HG02970 (cell line): ENCODE data around the gene GDNF.
"Not testable (repeated sequence)": the region's sequence is repeated elsewhere in the genome, so short reads cannot be mapped to it uniquely, and the experiment has no call there.

Experiments used
- ATAC-seq: cut with Tn5 transposase; IDR thresholded peaks from one replicate; pipeline ENCODE4 v1.9.1; 2021; ENCODE audit warnings: mild to moderate bottlenecking, moderate library complexity, moderate number of reproducible peaks; ENCODE audit not compliant: unreplicated experiment, low FRiP score

GDNF gene, protein sequence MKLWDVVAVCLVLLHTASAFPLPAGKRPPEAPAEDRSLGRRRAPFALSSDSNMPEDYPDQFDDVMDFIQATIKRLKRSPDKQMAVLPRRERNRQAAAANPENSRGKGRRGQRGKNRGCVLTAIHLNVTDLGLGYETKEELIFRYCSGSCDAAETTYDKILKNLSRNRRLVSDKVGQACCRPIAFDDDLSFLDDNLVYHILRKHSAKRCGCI

GRCh38 chr5:37839407-37840052, at the start of gene GDNF:
Gene GDNF (minus strand): TSS chr5:37840041. CDS start chr5:37834796, 5,245 bp downstream.
- ATAC-seq = no peak

DNA sequence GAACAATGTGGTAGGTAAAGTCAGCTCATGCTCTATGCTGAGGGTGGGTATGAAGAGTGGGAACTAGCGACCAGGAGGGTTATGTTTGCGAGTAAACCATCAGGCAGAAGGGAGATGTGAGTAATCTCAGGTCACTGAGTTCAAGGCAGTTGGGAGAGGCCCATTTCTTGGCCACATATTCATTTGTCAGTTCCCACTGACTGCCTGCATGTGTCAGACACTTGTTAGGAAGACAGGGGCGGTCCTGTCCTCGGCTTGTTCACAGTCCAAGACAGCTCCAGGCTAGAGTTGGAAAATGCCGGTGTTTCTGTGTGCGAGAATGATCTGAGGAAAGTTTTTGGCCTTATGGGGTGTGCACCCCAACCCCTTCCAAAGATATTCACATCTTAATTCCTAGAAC, 48.6 kb upstream of the GDNF start:
- ATAC-seq = no peak

DNA sequence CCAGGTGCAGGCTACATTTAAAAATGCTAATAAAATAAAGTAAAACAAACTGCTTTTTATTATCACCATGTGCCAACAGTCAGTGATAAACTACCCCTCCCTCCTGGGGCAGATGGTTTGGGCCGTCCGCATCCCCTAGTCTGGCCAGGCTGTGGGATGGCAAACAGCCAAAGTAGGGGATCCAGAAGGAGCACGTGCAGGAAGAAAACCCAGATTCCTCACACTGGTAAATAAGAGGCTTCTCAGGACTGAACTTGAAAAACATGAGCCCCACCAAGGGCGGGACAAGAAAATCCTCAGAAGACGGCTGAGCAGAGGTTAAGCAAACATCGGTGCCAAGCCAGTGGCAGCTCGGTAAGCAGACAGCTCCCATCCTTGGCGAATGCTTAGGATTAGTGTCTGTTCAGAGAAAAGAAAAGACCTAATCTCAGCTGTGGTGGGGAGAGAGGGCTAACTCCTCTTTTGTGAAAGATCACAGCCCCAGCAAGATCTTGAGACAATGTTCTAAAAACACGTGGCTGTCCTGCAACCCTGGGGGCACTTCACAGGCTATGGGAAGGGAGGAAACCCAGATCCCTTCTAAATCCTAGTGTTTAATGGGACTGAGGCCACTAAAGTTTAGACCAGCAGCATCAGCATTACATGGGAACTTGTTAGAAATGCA, 46.5 kb upstream of the GDNF start:
- no peak for ATAC-seq

DNA sequence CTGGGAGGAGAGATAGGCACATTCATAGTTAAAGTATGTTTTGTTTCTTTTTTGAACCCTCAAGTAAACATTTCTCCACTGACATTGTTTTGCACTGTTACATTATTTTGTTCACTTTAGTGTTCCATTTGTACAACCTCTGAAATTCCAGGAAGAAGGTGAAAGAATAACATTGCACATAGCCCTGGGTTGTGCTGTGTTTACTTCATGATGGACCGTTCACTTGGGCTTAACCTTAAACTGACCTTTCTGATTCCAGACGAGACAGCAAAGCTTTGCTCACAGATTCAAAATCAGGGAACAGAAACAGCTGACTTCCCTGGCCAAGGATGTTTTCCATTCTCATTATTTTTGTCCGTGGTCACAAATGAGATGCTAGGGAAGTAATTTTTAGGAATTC, 42.8 kb upstream of the GDNF start:
- no peak for ATAC-seq

DNA sequence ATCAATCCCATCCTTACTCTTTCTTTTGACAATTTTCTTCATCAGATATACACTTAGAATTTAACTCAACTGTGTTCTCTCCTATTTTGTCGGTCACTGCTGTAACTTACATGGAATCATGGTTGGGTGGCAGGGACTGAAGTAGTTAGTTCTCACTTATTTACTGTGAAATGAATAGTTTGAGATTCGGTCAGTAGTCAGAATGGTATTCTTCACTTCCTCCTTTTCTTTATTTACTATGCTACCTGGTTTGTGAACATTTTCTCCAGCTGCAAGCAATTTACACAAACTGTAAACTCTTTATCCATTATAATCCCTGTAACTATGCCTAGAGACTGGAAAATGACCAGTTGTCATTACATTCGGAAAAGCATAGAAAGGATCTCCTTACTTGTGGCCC, 41.5 kb upstream of the GDNF start:
- ATAC-seq = no peak

DNA sequence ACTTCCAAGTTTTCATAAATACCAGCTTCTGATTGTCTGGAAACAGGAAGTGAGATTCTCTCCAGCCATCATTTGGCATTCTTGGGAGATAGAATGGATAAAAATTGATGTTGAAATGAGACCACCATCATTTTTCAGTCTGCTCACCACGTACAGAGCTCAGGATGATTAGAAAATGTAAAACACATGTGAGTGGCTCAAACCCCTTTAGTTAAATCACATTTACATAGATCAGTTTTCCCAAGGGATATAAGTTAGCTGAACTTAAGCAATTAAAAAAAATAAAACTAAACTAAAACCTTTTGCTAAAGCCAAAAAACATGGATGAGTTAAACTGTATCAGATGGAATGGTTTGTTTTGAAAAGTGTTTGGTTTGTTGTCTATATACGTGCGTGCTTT, 37.1 kb upstream of the GDNF start:
- no peak for ATAC-seq

DNA sequence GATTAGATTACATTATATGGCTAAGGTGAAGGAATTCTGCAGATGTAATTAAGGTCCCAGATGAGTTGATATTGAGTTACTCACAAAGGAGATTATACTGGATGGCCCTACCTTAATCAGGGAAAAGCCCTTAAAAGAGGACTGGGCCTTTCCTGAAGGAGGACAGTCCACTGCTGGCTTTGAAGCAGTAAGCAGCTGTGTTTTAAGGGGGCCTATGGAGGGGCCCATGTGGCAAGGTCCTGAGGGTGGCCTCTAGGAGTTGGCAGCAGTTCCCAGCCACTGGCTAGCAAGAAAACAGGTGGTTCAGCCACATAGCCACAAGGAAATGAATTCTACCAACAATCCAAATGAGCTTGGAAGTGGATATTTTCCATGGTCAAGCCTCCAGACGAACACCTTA, 36.4 kb upstream of the GDNF start:
- no peak for ATAC-seq

DNA sequence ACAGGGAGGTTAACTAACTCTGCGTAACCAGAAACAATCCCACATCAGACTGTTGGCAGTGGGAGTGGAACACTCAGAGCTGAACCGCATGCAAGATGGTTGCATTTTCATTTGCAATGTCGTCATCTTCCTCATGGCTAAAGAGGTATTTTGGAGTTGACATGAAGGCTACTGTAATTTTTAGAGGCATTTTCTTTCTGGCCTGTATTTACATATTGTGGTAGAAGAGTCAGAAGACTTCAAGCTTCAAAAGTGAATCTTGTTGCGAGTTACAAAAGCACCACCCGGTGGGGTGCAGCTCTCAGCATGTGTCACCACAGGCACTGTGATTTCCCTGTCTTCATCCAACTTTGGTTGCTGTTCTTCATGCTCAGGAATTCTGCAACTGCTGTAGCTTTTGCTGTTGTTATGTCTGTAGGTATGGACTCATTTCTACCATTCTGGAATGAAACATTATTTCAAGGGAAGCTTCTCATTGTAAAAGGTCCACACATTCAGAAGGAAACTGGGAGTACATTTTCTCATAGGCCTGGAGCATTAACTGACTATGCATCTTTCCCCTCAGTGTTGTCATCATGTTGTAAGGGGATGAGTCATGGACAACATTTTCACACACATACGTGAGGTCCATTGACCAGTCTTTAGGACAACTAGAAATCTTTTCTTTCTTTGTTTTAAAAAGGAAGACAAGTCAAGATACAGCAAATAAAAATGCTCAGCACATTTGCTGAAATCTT, 35.4 kb upstream of the GDNF start:
- no peak for ATAC-seq

DNA sequence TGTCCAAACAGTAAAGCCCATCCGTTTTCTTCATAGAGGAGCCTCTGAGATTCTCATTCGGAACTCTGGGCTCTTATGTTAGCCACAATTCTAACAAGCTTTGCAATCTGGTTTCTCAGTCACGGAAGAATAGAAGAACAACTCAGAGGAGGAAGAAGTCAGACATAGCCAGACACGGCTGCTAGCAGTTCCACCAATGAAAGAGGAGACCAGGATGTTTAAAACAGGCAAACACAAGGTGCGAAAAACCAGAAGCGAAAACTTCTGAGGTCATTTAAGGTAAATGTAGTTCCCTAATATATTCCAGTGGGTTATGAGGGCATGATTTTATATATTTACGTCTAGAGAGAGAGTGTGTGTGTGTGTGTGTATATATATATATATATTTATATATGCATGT, 34.1 kb upstream of the GDNF start:
- no peak for ATAC-seq

GRCh38 chr5:37871023-37871815, 31.4 kb upstream of the GDNF start:
- no peak for ATAC-seq

DNA sequence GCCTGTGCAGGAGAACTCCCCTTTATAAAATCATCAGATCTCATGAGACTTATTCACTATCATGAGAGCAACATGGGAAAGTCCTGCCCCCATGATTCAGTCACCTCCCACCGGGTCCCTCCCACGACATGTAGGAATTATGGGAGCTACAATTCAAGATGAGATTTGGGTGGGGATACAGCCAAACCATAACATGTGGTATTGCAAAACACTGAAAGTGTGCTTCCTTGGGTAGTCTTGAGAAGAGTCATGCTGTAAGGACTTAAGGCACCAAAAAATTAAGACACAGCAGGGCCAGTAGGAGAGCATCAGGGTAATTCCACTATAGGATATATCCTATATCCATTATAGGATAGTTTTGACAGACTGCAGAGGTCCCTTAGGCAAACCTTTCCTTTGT, 29.4 kb upstream of the GDNF start:
- no peak for ATAC-seq

- no peak for ATAC-seq
Observed at GRCh38 chr5:37867654-37868053, 27.8 kb upstream of the GDNF start.

GRCh38 chr5:37862907-37863306, 23.1 kb upstream of the GDNF start:
- ATAC-seq = not testable (repeated sequence)

DNA sequence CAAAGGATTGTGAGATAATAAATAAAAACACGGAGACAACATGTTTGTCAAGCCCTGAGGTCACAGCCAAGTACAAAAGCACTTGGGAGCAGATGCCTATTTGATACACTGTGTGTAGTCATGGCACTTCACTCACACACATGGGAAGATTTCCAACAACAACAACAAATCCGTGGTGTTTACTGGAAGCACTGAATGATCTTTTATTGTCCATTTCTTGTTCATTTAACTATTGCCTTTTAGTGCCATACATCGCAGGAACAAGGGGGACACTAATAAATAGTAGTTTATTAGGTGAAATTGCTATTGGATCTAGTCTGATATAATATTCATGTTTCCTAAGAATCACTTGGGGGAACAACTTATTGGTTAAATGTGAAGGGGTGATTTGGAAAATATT, 20.4 kb upstream of the GDNF start:
- no peak for ATAC-seq

- ATAC-seq = peak; percentile 80
Observed at GRCh38 chr5:37859805-37860204, 20.0 kb upstream of the GDNF start.

- ATAC-seq = no peak
Observed at GRCh38 chr5:37858250-37858649, 18.4 kb upstream of the GDNF start.

- ATAC-seq = no peak
Observed at GRCh38 chr5:37857696-37858095, 17.9 kb upstream of the GDNF start.

DNA sequence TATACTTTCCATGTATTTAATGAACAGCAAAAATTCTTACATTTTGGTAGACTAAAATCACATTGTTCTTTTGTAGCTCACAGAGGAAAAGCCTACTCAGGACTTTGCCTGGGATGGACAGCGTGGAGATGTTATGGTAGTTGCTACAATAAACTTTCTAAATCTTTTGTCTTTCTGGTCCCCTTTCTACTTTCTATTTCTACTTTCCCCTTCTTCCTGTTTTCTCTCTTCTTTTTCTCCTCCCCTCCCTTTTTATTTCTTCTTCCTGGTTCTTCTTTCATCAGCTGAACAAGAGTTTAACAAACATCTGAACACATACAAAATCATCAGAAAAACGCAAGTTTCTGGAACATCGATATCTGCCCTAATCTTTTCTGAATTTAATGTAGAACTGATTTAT, 15.6 kb upstream of the GDNF start:
- no peak for ATAC-seq

DNA sequence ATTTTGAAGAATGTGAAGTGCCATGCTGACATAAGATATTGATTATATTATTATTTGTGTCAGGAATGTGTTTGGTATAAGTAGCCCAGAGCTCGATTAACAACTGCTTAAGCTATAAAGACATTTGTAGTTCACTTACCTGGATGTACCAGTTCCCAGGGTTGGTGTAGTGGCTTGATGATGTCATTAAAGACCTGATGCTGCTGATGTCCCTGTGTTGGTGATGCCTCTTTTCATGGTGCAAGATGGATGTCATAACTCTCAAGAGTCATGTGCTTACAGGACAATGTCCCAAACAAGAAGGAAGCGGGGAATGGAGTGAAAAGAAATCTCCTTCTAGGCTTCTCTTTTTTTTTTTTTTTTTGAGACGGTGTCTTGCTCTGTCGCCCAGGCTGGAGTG, 11.5 kb upstream of the GDNF start:
- no peak for ATAC-seq

- ATAC-seq = no peak
Observed at GRCh38 chr5:37850226-37850865, 10.5 kb upstream of the GDNF start.
